DMS153 (cell line): ENCODE measurements around the gene ADRA2B.

Experiments used
- DNase-seq: peaks from one replicate; lab custom pipeline; 2025; lab: John Stamatoyannopoulos, UW

Gene ADRA2B

GRCh38 chr2:96116879-96117533, 635 bp upstream of the ADRA2B start:
- DNase-seq: no peak

DNA sequence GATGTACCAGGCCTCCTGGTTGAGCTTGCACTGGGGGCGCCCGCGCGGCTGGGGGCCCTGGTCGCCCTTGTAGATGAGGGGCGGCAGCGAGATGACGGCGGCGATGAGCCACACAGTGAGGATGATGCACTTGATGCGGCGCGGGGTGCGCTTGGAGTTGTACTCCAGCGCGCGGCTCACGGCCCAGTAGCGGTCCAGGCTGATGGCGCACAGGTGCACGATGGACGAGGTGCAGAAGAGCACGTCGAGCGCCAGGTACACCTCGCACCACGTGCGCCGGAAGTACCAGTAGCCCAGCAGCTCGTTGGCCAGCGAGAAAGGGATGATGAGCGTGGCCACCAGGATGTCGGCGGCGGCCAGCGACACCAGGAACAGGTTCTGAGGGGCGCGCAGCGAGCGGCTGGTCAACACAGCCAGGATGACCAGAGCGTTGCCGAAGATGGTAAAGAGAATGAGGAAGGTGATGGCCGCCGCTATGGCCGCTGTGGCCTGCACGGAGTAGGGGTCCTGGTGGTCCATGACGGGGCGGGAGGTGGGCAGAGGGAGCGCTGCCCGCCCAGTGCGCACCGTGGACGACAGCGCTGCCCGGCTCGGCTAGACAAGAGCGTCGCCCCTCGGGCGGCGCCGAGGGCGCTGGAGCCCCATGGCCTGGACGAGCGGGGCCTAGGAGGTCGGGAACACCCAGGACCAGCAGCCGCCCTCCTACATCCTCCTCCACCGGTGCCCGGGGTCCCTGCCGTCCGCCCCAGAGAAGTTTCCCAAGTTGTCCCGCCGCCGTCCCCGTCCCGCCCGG, 544 bp downstream of the ADRA2B start:
- no peak for DNase-seq

DNA sequence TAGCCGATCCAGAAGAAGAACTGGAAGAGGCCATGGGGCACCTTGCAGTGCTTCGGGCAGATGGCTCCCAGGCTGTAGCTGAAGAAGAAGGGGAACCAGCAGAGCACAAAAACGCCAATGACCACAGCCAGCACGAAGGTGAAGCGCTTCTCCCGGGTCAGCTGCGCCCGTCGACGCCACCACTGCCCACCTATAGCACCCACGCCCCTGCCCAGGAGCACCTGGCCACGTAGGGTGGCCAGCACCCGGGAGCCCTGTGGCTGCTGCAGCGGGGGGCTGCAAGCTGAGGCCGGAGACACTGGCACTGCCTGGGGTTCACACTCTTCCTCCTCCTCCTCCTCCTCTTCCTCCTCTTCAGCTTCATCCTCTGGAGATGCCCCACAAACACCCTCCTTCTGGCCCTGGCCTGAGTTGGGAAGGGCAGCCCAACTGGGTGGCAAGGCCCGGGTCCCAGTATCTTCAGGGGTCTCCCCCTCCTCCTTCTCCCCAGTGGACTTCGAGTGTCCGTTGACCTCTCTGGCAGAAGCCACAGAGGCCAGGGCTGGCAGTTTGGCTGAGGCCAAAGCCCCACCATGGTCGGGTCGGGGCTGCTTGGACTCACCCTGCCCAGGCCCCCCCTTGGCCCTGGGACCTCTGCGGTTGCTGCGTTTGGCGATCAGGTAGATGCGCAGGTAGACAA, 1.3 kb downstream of the ADRA2B start:
- no peak for DNase-seq

- no peak for DNase-seq
Measured at GRCh38 chr2:96114546-96114902, 1.8 kb downstream of the ADRA2B start.

- no peak for DNase-seq
Measured at GRCh38 chr2:96113951-96114350, 2.4 kb downstream of the ADRA2B start.

GRCh38 chr2:96113367-96113677, 3.0 kb downstream of the ADRA2B start:
- DNase-seq: no peak

GRCh38 chr2:96112501-96113366, 3.6 kb downstream of the ADRA2B start:
- DNase-seq: no peak

GRCh38 chr2:96111823-96112500, 4.4 kb downstream of the ADRA2B start:
- DNase-seq: no peak

DNA sequence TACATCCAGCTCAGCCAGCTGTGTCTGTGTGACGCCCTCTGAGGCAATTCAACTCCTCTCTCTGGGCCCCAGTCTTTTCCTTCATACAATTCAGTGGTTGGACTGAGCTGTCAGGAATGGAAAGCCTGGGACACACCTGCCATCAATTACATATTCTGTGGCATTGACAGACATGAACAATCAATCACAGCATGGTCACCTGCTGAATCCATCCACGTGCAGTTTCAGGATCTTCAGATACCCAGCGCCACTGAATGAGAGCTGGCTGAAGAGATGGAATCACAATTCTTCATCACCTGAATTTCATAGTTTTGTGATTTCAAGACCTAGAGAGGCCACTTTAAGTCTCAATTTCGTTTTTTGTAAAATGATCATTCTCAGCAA, 5.1 kb downstream of the ADRA2B start:
- no peak for DNase-seq

DNA sequence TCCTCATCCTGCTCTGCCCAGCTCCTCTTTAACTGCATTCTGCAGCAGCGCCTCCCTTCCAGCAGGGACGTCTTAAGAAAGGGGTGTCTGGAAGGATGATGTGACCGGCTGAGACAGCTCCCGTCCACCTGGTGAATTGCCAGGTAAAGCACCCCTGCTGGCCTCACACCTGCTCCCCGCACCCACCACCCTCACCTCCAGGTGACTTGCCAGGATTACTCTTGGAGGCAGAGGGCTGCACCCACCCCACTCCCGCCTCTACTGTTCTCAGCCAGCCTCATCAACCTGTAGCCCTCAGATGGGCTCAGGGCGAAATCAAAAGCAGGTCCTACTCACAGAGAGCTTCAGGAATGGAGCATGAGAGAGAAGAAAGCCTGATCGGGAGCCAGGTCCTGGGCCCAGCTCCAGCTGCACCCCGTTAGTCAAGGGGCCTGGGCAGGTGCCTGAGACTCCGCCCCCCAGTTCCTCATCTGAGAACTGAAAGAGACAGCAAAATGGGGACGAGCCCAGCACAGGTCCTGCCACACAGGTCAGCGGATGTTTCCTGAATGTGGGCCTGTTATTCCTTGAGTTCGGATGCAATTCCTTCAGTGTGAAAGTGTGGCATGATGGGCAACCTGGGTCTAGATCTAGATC, 5.6 kb downstream of the ADRA2B start:
- no peak for DNase-seq

GRCh38 chr2:96109931-96110511, 6.3 kb downstream of the ADRA2B start:
- DNase-seq: no peak

- DNase-seq: no peak
Measured at GRCh38 chr2:96109361-96109680, 7.0 kb downstream of the ADRA2B start.

DNA sequence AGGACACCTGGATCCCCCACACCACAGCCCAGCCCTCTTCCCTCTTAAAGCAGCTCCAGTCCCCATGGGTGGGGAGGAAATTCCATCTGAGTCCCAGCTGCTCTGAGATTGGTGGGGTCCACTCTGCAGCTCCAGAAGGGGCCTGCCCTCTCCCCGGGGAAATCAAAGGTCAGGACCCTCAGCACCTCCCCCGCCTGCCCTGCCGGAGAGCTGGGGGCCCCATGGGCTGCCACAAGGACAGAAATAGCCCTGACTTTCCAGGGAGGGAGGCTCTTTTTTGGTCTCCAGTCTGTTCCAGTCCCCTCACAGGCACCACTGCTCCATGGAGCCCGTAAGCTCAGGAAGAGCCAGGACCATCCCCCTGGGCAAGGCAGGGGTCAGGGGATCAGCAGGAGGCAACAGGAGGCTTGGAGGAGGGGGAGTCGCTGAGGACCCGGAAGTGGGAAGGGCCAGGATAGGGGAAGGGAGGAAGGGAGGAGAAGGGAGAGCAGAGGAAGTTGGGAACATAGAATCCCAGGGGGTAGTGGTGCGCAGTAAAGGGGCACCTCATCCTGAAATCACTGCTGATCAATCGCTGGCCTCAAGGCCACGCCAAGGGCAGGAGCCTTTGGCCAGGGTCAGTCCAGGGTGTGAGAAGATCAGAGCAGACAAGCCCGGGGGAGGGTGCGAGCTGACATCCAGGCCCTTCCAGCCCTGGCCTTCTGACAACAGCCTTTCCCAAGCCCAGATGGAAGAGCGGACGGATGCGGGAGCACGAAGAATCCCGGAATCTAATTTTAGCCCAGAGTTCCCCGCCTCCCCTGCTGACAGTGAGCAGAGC, 7.6 kb downstream of the ADRA2B start:
- no peak for DNase-seq

- DNase-seq: no peak
Measured at GRCh38 chr2:96108151-96108540, 8.2 kb downstream of the ADRA2B start.

GRCh38 chr2:96107708-96108065, 8.7 kb downstream of the ADRA2B start:
- no peak for DNase-seq

DNA sequence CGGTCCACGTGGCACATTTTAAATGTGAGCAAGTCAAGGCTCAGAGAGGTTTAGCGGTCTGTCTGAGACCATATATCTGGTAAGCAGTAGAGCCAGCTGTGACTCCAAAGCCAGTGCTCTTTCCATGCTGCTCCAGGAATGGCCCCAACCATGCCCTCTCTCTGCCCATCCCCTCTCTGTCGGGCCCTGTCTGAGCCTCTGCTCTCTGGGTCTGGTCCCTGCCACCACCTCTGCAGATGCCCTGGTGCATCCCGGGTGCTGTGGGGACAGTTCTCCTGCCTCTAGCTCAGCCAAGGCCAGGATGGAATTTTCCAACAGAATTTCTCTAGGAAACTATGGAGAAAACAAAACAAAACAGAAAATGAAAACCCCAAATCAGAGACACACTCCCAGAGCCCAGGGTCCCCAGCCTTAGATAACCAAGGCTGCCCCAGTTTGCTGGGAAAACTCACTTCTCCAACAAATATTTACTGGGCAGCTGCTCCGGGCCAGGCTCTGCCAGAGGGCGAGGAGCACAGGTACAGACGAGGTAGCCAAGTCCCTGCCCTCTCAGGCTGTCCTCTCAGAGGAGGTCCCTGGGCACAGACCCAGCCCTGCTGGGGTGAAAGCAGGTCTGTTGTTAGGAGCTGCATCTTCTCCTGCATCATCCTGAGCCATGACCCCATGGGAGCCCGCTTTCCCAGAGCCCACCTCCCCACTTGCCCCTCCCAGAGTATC, 9.2 kb downstream of the ADRA2B start:
- DNase-seq: no peak

DNA sequence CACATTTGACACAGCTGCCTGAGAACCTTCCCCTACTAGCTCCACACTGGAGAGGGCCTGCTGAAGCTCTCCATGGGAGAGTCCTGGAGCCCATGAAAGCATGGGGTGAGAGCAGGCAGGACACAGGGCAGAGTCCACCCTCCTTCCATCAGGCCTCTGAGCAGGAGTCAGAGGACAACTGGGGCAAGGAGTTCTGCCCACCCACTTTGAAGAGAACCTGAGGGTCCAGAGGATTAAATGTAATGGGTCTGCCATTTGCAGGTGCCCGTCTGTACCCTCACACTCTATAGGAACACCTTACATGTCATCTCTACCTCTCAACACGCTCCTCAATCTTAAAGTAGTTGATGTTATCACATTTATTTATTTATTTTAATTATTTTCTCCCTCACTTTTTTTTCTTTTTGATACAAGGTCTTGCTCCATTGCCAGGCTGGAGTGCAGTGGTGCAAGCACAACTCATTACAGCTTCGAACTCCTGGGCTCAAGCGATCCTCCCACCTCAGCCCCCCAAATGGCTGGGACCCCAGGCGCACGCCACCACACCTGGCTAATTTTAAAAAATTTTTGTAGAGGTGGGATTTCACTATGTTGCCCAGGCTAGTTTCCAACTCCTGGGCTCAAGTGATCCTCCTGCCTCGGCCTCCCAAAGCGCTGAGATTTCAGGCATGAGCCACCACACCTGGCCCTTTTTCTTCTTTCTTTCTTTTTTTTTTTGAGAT, 10.2 kb downstream of the ADRA2B start:
- no peak for DNase-seq

- no peak for DNase-seq
Measured at GRCh38 chr2:96105152-96105915, 11.0 kb downstream of the ADRA2B start.
